Suppressor macrophage (primary cell): ENCODE measurements around the gene ASTE1.
"Not testable (repeated sequence)": the region's sequence is repeated elsewhere in the genome, so short reads cannot be mapped to it uniquely, and the experiment has no call there.

Experiments used
- DNase-seq, 4 experiments: peaks; one replicate each; pipeline ENCODE4 v3.0.0-alpha.2; 2020 to 2022
- total RNA-seq, 17 experiments: gene quantifications; one replicate each; lab custom pipeline; 2026; ENCODE audit warnings: mixed read lengths in 6 of 17, inconsistent platforms in 3 of 17; lab: John Stamatoyannopoulos, UW

The ASTE1 gene
- 2.8 to 13.0 (median 8.0) reads per million in 17 experiments for total RNA-seq

GRCh38 chr3:131026321-131027151, at the start of gene ASTE1, which contains the start of gene NEK11:
Gene ASTE1 (minus strand): TSS chr3:131026825. CDS start chr3:131025306, 1,519 bp downstream.
Gene NEK11 (plus strand): TSS chr3:131026877. CDS start chr3:131029709, 2,832 bp downstream.
- peak; percentile 92 to 95 (median 94) for DNase-seq

GRCh38 chr3:131075632-131076328, 49.2 kb upstream of the ASTE1 start:
- peak in 3 of 4 experiments; percentile 6 to 13 (median 10) for DNase-seq

GRCh38 chr3:131072845-131073244, 46.2 kb upstream of the ASTE1 start:
- peak in 1 of 4 experiments; percentile 3 for DNase-seq

- DNase-seq = peak; percentile 47 to 81 (median 66)
Observed at GRCh38 chr3:131072099-131072559, 45.5 kb upstream of the ASTE1 start.

GRCh38 chr3:131067983-131068382, 41.4 kb upstream of the ASTE1 start:
- no peak for DNase-seq

GRCh38 chr3:131053043-131053859, 26.6 kb upstream of the ASTE1 start:
- DNase-seq = peak in 1 of 4 experiments; percentile 15

- no peak for DNase-seq
Observed at GRCh38 chr3:131050001-131050400, 23.4 kb upstream of the ASTE1 start.

- DNase-seq = no peak
Observed at GRCh38 chr3:131048030-131048429, 21.4 kb upstream of the ASTE1 start.

- DNase-seq = peak in 1 of 4 experiments; percentile 2
Observed at GRCh38 chr3:131047582-131047981, 21.0 kb upstream of the ASTE1 start.

- not testable (repeated sequence) for DNase-seq
Observed at GRCh38 chr3:131042271-131042985, 15.8 kb upstream of the ASTE1 start.

GRCh38 chr3:131038326-131038725, 11.7 kb upstream of the ASTE1 start:
- DNase-seq = no peak

GRCh38 chr3:131036986-131037385, 10.4 kb upstream of the ASTE1 start:
- no peak for DNase-seq

GRCh38 chr3:131036200-131036816, 9.7 kb upstream of the ASTE1 start:
- DNase-seq = no peak

- peak; percentile 46 to 76 (median 74) for DNase-seq
Observed at GRCh38 chr3:131033480-131034080, 7.0 kb upstream of the ASTE1 start.

- no peak for DNase-seq
Observed at GRCh38 chr3:131031660-131032059, 5.0 kb upstream of the ASTE1 start.

GRCh38 chr3:131028844-131029243, 2.2 kb upstream of the ASTE1 start:
- no peak for DNase-seq

GRCh38 chr3:131025539-131025938, 1.1 kb downstream of the ASTE1 start:
- DNase-seq = no peak

- DNase-seq = peak; percentile 43 to 75 (median 64)
Observed at GRCh38 chr3:131020122-131020693, 6.4 kb downstream of the ASTE1 start.

GRCh38 chr3:131018970-131019369, 7.7 kb downstream of the ASTE1 start:
- no peak for DNase-seq

- no peak for DNase-seq
Observed at GRCh38 chr3:131009698-131010097, 16.9 kb downstream of the ASTE1 start.
